Stimulated activated CD4-positive, alpha-beta T cell treated with anti-CD3 and anti-CD28 coated beads, Interleukin-4, amount 100 ng/mL, for 1 hour (primary cell): ENCODE measurements around the gene BRD9.
"Not testable (repeated sequence)": the region's sequence is repeated elsewhere in the genome, so short reads cannot be mapped to it uniquely, and the experiment has no call there.

Experiments used
- DNase-seq: peaks from one replicate; pipeline ENCODE4 v3.0.0-alpha.2; 2020

Gene BRD9

DNA sequence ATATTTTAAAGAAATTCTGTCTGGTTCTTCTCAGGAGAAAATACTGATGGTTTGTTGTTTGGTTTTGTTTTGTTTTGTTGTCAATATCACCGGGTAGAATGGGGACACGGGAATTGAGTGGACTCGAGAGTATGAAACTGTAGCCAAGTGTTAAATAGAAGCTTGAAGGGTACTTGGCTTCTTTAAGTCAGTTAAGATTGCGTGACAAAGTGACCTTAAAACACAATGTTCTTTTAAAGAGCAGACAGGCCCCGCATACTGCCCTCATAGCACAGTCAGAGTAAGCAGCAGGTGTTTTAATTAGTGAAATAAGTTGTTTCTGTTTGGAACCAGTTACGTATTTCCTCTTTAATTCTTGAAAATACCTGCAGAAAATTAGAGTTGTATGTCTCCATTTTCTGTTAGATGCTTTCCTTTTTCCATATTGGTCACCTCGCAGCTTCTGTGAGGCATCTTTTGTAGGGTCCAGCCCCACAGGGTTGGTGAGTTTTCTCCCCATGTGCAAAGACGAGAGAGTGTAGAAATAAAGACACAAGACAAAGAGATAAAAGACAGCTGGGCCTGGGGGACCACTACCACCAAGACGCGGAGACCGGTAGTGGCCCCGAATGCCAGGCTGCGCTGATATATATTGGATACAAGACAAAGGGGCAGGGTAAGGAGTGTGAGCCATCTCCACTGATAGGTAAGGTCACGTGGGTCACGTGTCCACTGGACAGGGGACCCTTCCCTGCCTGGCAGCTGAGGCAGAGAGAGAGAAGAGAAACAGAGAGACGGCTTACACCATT is 9.7 kb upstream of the BRD9 start:
- no peak for DNase-seq

DNA sequence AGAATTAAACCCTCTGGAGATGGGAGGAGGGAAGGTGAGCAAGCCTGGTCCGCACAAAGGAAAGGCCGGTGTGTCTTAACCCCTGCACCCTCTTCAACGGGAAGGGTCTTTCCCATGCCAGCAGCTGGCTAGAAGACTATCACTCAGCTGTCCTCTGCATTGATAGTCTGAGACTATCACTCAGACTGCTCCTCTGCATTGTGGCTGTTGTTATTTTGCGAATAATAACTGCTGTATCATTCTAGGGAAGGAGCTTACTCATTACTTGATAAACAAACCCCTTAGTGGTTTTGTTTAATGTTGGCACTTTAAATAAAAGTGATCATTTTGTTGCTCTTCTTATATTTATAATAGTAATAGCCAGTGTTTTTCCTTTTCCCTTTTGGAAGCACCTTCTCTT is 8.2 kb upstream of the BRD9 start:
- no peak for DNase-seq

DNA sequence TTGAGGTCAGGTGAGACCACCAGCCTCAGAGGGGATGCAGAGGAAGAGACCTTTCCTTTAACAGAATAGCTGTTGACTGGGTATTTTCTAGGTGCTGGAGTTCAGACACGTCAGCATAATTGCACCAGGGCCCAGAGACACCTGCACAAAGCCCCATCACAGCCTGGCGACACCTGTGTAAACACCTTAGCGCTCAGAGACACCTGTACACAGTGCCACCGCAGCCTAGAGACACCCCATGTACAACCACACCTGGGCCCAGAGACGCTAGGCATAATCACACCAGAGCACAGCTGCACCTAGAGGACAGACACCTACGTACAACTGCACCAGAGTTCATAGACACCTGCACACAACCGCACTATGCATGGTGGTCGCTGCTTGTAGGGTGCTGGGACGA is 1.1 kb upstream of the BRD9 start:
- DNase-seq = no peak

DNA sequence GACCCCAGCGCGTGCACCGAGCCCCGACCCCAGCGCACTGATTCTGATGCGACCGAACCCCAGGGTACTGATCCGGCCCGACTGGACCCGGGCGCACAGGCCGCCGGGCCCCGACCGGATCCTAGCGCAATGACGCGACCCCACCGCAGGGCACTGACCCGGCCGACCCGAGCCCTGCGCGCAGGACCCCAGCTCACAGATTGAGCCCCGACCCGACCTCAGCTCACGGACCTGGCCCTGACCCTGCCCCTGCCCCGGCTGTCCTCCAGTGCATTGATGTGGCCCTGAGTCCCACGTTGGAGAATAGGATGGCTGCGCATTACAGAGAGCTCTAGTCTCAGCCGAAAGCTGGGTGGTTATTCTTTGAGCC is 521 bp upstream of the BRD9 start:
- DNase-seq = no peak

DNA sequence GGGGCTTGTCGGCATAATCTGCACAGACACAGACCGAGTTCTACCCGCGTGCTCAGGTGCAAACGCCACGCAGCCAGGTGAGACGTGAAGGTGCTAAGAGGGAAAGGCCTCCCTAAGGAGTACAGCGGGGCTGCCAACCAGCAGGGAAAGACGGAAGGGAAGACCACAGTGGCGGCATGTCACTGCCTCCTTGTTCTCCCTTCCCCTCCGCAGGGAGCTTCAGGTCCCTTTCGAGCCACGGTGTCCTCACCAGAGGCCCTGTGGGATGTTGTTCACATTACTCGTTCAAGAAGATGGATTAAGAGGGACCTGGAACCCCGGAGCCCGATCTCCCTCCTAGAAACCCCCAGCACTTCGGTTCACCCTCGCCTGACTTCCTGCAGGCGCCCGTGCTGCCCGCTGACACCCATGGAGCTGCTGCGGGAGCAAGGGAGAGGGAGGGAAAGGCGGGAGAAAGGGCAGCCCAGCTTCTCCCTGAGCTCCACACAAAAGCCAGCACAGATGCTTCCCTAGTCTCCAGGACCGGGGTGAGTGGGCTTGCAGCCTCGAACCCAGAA is 686 bp downstream of the BRD9 start:
- no peak for DNase-seq

DNA sequence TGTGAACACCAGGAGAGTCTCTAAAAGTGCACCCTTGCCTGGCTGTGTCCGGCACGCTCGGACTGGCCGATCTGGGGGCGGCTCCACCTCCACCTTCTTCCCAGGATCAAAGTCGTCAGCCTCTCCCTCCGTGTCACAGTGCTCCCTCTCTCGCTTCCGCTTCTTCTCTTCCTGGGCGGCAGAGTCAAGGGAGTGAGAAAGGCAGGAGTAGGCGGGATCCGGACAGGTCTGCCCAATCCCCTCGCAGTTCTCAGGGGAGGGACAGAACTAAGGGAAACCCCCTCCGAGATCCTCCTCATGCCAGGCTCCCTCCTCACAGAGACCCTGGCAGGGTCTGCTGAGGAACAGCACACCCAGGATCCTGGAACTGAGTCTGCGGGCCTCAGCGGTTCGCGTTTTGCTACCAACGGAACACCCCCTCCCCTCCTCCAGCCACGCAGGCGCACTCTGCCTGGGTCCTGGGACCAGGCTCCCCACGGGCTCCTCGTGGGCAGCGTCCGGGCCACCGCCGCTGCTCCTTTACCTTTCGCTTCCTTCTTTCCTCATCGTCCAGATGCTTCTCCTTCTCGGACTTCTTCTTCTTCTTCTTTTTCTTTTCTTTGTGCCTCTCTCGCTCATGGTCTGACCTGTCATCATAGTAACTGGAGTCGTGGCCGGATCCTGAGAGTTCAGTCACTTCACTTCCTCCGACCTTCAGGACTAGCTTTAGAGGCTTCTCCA is 1.3 kb downstream of the BRD9 start:
- DNase-seq = no peak

DNA sequence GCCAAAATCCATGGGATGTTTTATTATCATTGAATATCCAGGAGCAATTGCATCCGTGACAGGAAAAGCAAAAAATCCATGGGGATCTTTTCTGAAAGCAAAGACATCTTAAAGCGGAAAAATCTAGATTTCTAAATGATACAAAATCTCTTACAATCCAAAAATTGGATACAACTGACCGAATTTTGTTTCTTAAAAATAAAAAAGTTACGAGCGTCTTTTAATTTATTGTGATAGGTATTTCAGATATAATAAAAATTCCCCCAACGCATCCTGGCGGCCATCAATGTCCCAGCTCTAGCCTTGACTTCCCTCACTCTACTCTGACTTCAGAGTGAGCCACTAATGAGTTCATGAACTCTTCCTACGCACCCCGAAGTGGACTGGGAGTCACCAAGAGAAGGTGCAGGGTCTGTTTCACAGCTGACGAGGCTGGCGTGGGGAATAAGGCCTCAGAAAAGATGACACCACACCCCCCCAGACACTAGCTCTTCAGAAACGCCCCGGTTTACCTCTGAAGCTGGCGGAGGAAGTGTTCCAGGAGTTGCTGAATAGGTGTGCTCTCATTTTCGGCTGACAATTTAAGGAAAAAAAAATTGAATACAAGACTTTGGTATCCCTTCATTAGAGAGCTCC is 3.4 kb downstream of the BRD9 start:
- DNase-seq = no peak

DNA sequence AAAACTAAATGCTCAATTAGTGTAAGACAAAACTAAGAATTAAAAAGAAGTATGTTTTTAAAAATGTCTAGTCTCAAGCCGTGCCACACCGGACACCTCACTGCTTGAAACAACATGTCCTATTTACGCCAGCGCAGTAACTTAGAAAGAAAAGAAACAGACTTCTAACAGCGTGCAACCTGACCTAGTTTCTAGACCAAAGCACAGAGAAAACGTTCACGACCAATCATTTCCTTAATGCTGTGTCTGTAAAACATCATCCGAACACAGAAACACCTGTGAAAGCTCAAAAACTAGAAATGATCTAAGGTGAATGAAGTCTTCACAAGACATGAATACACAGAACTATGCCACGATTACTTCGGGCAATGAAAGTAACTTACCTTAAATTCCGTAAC is 4.0 kb downstream of the BRD9 start:
- no peak for DNase-seq

DNA sequence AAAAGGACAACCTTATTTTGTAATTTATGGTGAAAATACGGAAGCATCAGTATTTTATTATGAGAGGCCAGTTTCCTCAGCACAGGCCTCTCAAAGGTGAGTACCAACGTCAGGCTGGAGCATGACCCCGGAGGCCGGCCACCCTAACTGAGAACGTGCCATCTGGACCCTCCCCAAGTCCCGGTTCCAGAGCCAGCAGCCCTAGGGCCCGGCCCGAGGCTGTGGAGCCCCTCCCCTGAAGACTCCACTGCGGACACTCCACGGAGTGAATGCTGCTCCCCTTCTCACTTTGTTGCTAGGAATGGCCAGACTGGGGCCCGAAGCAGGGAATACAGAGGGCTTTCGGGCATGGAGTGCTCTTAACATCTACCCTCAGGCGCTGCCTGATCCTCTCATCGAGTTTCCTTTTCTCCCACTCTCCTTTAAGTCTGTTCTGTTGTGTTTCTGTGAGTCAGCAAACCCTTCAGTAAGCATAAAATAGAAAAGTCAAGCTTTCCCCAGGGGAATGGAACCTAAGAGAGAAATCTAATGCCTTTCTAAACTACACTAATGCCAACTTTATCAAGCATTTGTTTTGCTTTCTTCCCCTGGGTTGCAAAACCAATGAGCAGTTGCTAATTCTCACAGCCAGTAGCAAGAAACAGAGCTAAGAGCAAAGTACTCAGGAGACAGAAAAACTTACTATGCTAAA is 4.5 kb downstream of the BRD9 start:
- no peak for DNase-seq

DNA sequence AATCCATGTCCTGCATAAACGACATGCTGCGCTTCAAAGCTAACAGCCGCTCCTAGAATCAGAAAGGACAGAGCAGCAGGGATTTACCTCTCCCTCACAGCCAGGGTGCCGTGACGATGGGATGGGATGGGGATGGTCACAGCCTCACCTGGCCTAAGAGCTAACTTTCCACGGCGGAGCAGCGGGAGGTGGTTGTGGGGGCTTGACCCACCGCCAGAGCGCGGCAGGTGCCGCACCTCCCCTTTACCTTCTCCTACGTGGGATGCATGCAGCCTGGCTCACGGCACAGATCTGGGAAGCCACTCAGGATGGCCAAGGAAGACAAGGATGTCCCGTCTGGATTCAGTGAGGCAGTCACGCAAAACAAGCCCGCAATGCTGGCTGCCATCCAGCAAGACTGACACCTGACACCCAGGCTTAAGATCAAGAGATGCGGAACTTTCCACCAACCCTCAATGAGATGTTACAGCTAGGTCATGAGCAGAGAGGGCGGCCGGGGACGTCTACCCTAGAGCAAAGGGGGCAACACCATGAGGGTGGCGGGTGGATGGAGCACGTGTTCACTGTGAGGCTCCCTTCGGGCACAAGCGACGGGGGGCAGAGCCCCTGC is 5.8 kb downstream of the BRD9 start:
- DNase-seq = no peak

DNA sequence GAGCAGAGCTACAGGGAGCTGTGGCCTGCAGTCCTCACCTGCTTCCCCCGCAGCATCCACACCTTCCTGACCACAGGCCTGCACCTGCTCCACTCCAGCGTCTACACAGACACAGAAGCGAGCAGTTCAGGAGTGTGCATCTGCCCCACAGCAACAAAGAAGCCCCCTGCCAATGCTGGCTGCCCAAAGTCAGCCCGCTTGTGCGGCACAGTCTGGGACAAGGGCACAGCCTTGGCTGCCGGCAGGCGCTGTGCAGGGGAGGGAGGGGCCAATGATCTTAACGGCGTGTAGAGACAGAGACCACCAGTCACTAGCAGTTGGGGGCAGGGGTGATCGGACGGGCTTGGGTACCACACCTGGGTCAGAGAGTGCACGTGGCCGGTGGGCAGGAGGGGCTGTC is 6.6 kb downstream of the BRD9 start:
- DNase-seq = no peak

DNA sequence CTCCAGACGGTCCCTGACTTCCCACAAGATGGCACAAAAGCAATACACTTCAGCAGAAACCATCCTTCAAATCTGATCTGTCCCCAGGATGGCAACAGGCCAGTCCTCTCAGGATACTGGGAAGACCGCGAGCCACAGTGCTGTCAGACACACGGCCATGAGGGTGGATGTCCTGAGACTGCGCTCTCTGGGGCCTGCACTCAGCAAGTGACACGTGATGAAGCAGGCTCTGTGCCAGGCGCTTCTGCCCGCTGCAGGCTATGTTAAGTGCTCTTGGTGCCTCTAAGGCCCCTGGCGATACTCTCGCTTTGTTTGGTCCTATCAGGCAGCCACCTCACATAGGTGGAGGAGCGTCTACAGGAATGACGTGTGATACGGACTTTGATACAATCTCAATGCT is 7.1 kb downstream of the BRD9 start:
- DNase-seq = no peak

DNA sequence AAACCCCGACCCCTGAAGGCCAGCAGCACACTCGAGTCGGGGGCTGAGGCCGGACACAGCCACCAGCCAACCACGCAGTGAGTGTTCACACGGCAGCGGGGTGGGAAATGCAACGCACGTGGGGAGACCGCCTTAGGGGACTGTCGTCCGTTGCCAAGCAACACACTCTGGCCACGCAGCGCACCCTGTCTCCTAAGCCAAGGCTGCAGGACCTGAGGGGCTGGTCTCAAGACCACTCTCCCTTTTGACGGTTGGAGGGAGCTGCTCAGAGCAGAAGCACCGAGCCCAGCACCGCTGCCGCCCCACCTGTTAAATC is 7.5 kb downstream of the BRD9 start:
- DNase-seq = no peak

DNA sequence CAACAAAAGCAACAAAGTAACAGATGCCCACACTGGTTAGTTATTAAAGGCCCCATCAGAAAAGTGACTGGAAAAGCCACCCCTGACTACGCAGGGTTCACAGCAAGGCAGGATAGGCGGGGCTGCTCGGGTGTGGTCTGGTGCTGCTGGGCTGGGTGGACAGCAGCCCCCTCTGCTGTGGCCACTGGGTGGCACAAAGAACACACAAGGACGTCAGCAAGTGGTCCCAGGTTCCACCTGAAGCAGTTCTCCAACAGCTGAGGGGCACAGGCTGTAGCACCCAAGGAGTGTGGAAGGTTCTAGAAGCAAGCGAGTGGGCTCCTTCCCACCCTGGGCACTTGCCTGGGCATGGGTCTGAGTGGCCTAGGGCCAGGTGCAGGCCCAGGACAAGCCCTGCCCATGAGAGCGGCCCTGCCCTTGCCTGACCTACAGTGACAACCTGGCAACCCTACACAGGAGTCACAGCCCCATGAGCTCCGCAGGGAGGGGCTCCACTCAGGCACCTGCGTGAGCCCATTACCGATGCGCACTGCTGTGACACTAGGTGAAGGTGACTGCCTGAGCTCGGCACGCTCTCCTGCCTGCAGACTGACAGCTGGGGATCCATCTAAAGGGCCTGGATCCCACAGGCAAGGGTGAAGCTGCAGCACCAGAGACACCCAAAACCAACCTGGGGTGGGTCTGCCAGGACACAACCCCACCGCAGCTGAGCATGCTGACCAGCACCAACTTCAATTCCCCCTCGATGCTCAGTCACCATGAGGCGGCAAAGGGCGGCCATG is 8.1 kb downstream of the BRD9 start:
- no peak for DNase-seq

DNA sequence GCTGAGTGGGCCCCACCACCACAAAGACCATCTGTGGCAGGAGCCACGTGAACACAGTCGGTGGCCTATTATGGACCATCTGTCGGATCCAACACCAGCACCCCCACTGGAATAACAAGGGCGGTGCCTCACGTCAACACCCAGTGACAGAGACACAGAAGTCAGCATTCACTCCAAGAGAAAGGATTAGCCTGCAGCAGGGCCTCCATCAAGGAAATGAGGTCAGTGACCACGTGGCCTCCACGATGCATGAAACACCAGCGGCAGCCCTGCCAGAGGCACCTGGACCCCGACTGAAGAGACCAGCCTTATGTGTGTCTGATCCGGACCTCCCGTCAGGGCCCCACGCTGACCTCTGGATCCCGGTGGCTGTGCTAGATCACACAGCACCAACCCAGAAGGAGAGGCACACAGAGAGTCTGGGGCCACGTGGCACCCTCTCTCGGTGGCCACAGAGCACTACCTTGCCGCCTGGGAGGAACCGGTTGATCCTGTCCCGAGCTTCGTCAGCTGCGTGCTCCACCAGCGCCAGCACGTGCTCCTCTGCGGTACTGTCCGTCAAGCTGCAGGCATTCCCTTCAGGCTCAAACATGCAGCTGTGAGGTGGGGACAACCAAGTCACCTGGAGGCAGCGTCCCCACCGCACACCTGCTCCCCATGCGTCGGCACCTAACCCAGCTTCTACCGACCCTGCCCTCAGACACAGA is 9.0 kb downstream of the BRD9 start:
- DNase-seq = no peak

DNA sequence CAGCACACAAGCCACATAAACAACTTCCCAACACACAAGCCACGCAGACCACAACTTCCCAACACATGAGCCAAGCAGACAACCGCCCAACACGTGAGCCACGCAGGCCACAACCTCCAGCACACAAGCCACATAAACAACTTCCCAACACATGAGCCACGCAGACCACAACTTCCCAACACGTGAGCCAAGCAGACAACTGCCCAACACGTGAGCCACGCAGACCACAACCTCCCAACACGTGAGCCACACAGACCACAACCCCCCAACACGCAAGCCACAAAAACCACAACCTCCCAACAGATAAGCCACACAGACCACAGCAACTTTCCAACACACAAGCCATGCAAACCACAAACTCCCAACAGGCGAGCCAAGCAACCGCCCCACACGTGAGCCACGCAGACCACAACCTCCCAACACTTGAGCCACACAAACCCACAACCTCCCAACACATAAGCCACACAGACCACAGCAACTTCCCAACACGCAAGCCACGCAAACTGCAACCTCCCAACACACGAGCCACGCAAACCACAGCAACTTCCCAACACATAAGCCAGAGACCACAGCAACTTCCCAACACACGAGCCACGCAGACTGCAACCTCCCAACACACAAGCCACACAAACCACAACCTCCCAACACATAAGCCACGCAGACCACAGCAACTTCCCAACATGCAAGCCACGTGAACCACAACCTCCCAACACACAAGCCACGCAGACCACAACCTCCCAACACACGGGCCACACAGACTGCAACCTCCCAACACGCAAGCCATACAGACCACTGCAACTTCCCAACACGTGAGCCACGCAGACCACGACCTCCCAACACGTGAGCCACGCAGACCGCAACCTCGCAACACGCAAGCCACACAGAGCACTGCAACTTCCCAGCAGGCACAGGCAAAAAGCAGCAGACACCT is 10.1 kb downstream of the BRD9 start:
- no peak for DNase-seq

DNA sequence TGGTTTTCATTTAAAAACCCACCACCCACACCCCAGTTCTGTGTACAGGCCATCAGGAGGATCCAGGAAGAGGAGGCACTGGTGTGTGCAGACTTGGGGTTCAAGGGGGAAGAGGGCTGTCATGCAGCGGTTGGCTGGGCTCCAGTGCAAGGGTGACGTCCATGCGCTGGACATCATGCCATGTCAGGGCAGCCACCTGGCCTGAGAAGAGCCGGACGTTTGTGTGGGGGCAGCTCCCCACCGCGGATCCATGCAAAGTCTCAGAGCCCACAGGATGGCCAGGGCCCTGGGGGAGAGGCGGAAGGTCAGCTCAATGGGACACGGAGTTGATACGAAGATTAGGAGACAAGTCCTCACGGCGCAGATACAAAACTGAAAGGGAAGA is 11.1 kb downstream of the BRD9 start:
- DNase-seq = no peak

DNA sequence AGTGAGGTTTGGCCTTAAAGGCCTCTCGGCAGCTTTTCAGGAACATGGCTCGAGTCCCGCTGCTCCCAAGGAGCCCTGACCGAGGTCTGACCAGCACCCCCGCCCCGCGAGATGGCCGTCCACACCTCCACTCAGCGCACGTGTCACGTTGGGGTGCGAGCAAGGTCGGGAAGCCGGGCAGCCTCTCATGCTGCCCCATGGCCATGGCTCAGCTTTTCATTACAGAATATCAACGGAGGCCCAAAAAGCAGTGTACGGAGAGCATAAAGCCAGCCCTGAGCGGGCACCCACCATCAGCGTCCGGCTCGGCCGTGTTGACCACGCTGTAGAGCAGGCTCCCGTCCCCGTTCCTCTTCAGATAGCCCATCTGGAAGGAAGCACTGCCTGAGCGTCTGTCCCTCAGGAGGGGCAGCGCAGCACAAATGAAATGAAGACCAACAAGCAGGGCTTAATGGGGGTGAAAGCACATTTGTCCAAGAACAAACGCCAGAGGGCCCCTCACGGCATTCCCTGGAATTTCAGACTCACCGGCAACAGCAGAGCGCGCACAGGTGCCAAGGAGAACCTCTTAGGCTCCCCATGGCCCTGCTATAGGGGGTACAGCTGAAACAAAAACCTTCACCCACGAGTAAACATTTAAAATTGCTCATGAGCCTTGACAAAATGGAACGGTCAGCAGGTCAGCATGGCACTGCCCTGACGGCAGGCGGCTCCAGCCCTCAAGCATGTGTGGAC is 11.6 kb downstream of the BRD9 start:
- no peak for DNase-seq

DNA sequence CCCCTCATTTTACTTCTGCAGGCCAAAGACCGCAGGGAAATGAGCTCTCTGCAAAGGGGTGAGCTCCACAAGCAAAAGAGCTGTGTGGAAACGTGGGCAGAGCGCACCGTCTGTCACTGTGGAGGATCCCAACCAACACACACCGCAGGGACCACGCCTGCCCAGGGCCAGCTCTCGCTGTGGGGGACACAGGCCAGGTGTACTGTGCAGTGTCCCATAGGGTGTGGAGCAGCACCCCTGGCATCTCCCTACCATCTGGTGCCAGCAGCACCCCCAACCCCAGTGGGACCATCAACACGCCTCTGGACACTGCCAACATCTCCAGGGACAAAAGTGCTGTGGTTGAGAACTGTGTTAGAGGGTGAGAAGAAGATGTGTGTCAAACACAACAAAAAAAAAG is 13.9 kb downstream of the BRD9 start:
- not testable (repeated sequence) for DNase-seq

DNA sequence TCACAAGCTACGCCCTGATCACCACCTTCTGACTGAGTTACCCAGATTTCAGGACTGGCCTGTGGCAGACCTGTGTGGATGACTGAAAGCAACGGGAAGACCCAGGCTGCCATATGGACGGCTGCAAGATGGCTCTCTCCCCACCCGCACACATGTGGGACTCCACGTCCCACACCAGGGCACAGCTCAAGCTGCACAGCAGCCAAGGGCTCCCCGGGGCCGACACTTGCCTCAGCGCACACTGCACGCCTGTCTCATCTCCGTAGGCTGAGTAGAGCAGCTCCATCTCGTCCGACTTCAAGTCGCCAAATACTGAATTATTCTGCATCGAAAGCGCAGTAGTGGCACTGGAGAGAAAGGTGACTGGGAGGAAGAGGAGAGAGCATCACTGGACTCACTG is 14.5 kb downstream of the BRD9 start:
- DNase-seq = no peak
